ENCODE measurements around the gene SET. TPM values are rescaled to one million over a fixed set of nuclear protein-coding genes. Genes with fewer than 3 reads are reported as not detected.

Gene SET
- total RNA-seq, 1 experiment from 2014 or later = 738 TPM

GRCh38 chr9:128729766-128730517 is 40.9 kb downstream of the SET start:
- no peak for DNase-seq
- no TSS peak for BruUV-seq (replicated peaks)
- H3K27ac ChIP-seq = no peak overlapping the region
- H4K20me1 ChIP-seq (ENCODE audit: insufficient read depth) = no peaks in the 10 kb centered on the region; the same call in none of the 2 replicates
- no peaks in the 10 kb centered on the region for H3K4me1 ChIP-seq (replicated peaks; ENCODE audit: insufficient read depth)
- no peak overlapping the region for H3K4me2 ChIP-seq
- no peaks in the 10 kb centered on the region for H3K79me2 ChIP-seq (ENCODE audit: low read depth)
- no peaks in the 10 kb centered on the region for H3K9me3 ChIP-seq (ENCODE audit: insufficient read depth, low read depth)
- ChIA-PET POLR2A (ENCODE audit: unreplicated experiment) (no interaction called here), CTCF (no interaction called here)
- H3K9me2 ChIP-seq (ENCODE audit: insufficient read depth) = no peaks in the 10 kb centered on the region
- H3K27me3 ChIP-seq (ENCODE audit: insufficient read depth, low read depth) = no peaks in the 10 kb centered on the region
- no peaks in the 10 kb centered on the region for H3K36me3 ChIP-seq (ENCODE audit: low read depth)
- H3F3A ChIP-seq (ENCODE audit: insufficient read depth, low read depth) = peaks cover 25% of the 10 kb centered on the region; the same call in 1 of the 2 replicates
- no peak overlapping the region for H2AFZ ChIP-seq
- intact Hi-C loops (cut with micrococcal nuclease; ENCODE audit: unreplicated experiment) = loop anchor here (5.0 to 10.0 kb wide), 2 partner anchors 85 to 197 kb away; partner anchors contain the start of gene ENDOG
- TF ChIP-seq EZH2 (IDR thresholded peaks at IDR 0.05; ENCODE audit: low read depth) (no peak), CTCF (conservative IDR thresholded peaks at IDR 0.05) (no peak)
- H3K4me3 ChIP-seq = no peak overlapping the region

GRCh38 chr9:128731093-128731492 is 42.1 kb downstream of the SET start:
- Histone ChIP-seq H3K4me3 (no peak overlapping the region), H3K79me2 (ENCODE audit: low read depth) (no peaks in the 10 kb centered on the region), H2AFZ (no peak overlapping the region), H3K4me2 (no peak overlapping the region), H3K9me3 (ENCODE audit: insufficient read depth, low read depth) (no peaks in the 10 kb centered on the region), H3K9me2 (ENCODE audit: insufficient read depth) (no peaks in the 10 kb centered on the region), H3K4me1 (replicated peaks; ENCODE audit: insufficient read depth) (no peaks in the 10 kb centered on the region), H3K27ac (no peak overlapping the region), H3K36me3 (ENCODE audit: low read depth) (no peaks in the 10 kb centered on the region), H3K27me3 (ENCODE audit: insufficient read depth, low read depth) (no peaks in the 10 kb centered on the region), H3F3A (ENCODE audit: insufficient read depth, low read depth) (peaks cover 16% of the 10 kb centered on the region; the same call in 1 of the 2 replicates), H4K20me1 (ENCODE audit: insufficient read depth) (no peaks in the 10 kb centered on the region; the same call in 1 of the 2 replicates)
- BruUV-seq (replicated peaks) = no TSS peak
- DNase-seq = no peak
- ChIA-PET CTCF (no interaction called here), POLR2A (ENCODE audit: unreplicated experiment) (no interaction called here)
- no peak for TF ChIP-seq EZH2 (IDR thresholded peaks at IDR 0.05; ENCODE audit: low read depth)
- TF ChIP-seq CTCF (conservative IDR thresholded peaks at IDR 0.05) = no peak
- intact Hi-C loops (cut with micrococcal nuclease; ENCODE audit: unreplicated experiment) = loop anchor here (5.0 kb wide), 1 partner anchor 196 kb away; no protein-coding TSS in a partner anchor

- POLR2A ChIA-PET (ENCODE audit: unreplicated experiment) = interaction anchor here (0.6 kb wide), 1 partner anchor 236 kb away, joined by 3 read pairs; no protein-coding TSS in a partner anchor
- no peak overlapping the region for H2AFZ ChIP-seq
- no peaks in the 10 kb centered on the region for H3K9me2 ChIP-seq (ENCODE audit: insufficient read depth)
- H4K20me1 ChIP-seq (ENCODE audit: insufficient read depth) = no peaks in the 10 kb centered on the region; the same call in 1 of the 2 replicates
- H3F3A ChIP-seq (ENCODE audit: insufficient read depth, low read depth) = peaks cover 14% of the 10 kb centered on the region; the same call in 1 of the 2 replicates
- H3K79me2 ChIP-seq (ENCODE audit: low read depth) = no peaks in the 10 kb centered on the region
- no peak overlapping the region for H3K4me2 ChIP-seq
- no peak overlapping the region for H3K4me3 ChIP-seq
- TF ChIP-seq CTCF (conservative IDR thresholded peaks at IDR 0.05) (no peak), EZH2 (IDR thresholded peaks at IDR 0.05; ENCODE audit: low read depth) (no peak)
- H3K36me3 ChIP-seq (ENCODE audit: low read depth) = no peaks in the 10 kb centered on the region
- no peak overlapping the region for H3K27ac ChIP-seq
- no peak for DNase-seq
- intact Hi-C loops (cut with micrococcal nuclease; ENCODE audit: unreplicated experiment) = loop anchor here (5.0 kb wide), 1 partner anchor 196 kb away; no protein-coding TSS in a partner anchor
- no peaks in the 10 kb centered on the region for H3K4me1 ChIP-seq (replicated peaks; ENCODE audit: insufficient read depth)
- no peaks in the 10 kb centered on the region for H3K27me3 ChIP-seq (ENCODE audit: insufficient read depth, low read depth)
- no peaks in the 10 kb centered on the region for H3K9me3 ChIP-seq (ENCODE audit: insufficient read depth, low read depth)
- no TSS peak for BruUV-seq (replicated peaks)
- CTCF ChIA-PET = no interaction called here
These were observed 42.7 kb downstream of the SET start for GRCh38 chr9:128731691-128732090.

Data from PC-9 (cell line).